Keratinocyte (primary cell): ENCODE results near the gene WNT6. TPM values are rescaled to one million over a fixed set of nuclear protein-coding genes. Genes with fewer than 3 reads are reported as not detected.

Experiments used
- DNase-seq: peaks from one replicate; pipeline ENCODE4 v3.0.0-alpha.2; 2011; ENCODE audit warnings: low read depth, missing footprints, low spot score
- FAIRE-seq: peaks from 2 replicates; lab custom pipeline; 2011; peaks lifted over from hg19 to GRCh38; lab: Jason Lieb, UNC
- H2AFZ ChIP-seq: 2 replicates; pipeline ENCODE4 v1.6.0; 2012; ENCODE audit warnings: low read length, control low read depth, inconsistent platforms; ENCODE audit not compliant: control insufficient read depth
- H3K27ac ChIP-seq: 2 replicates; pipeline ENCODE4 v1.5.1; 2011; ENCODE audit warnings: low read length; ENCODE audit not compliant: control insufficient read depth, insufficient read depth
- H3K27me3 ChIP-seq: 3 replicates; pipeline ENCODE4 v1.6.0; 2011; ENCODE audit warnings: low read length; ENCODE audit not compliant: control insufficient read depth, insufficient read depth; ENCODE audit errors: extremely low read depth
- H3K36me3 ChIP-seq, 2 experiments: 2 replicates in 1 of 2; 3 replicates in 1 of 2; pipeline ENCODE4 v1.5.1; 2011; ENCODE audit warnings: low read length in 2 of 2, mild to moderate bottlenecking in 1 of 2; ENCODE audit not compliant: control insufficient read depth in 2 of 2, insufficient read depth in 2 of 2; ENCODE audit errors: extremely low read depth in 1 of 2
- H3K4me1 ChIP-seq: 3 replicates; pipeline ENCODE4 v1.5.1; 2011; ENCODE audit warnings: low read length; ENCODE audit not compliant: control insufficient read depth, insufficient read depth; ENCODE audit errors: extremely low read depth
- H3K4me2 ChIP-seq: 3 replicates; pipeline ENCODE4 v1.6.0; 2011; ENCODE audit warnings: low read depth, low read length; ENCODE audit not compliant: control insufficient read depth, insufficient read depth; ENCODE audit errors: extremely low read depth
- H3K4me3 ChIP-seq, 3 experiments: fragments of 200-600 bp in 1 of 3; sonication (generic) in 1 of 3; 2 replicates in 2 of 3; 3 replicates in 1 of 3; pipeline ENCODE4 v1.5.1; 2011 to 2016; ENCODE audit warnings: low read length in 3 of 3, mild to moderate bottlenecking in 3 of 3, control low read depth in 2 of 3, inconsistent platforms in 1 of 3, low read depth in 1 of 3, mixed read lengths in 1 of 3, mixed run types in 1 of 3, moderate library complexity in 1 of 3; ENCODE audit not compliant: control insufficient read depth in 2 of 3, insufficient read depth in 2 of 3; ENCODE audit errors: extremely low read depth in 1 of 3
- H3K79me2 ChIP-seq: 2 replicates; pipeline ENCODE4 v1.6.0; 2012; ENCODE audit warnings: low read length; ENCODE audit not compliant: control insufficient read depth, insufficient read depth
- H3K9ac ChIP-seq: 3 replicates; pipeline ENCODE4 v1.6.0; 2011; ENCODE audit warnings: low read length; ENCODE audit not compliant: control insufficient read depth, insufficient read depth; ENCODE audit errors: extremely low read depth
- H3K9me1 ChIP-seq: 3 replicates; pipeline ENCODE4 v1.6.0; 2011; ENCODE audit warnings: low read length; ENCODE audit not compliant: control insufficient read depth, insufficient read depth; ENCODE audit errors: extremely low read depth
- H3K9me3 ChIP-seq: 2 replicates; pipeline ENCODE4 v1.5.1; 2012; ENCODE audit warnings: low read depth, low read length; ENCODE audit not compliant: control insufficient read depth
- H4K20me1 ChIP-seq: 3 replicates; pipeline ENCODE4 v1.6.0; 2011; ENCODE audit warnings: low read length; ENCODE audit not compliant: control insufficient read depth, insufficient read depth; ENCODE audit errors: extremely low read depth
- CTCF ChIP-seq, 3 experiments: IDR thresholded peaks in 1 of 3; conservative IDR thresholded peaks in 1 of 3; optimal IDR thresholded peaks in 1 of 3; 2 replicates in 2 of 3; 3 replicates in 1 of 3; pipeline versions ENCODE3 to v1.5.1; 2011; ENCODE audit warnings: low read length in 3 of 3, mild to moderate bottlenecking in 3 of 3, moderate library complexity in 2 of 3, control low read depth in 1 of 3, inconsistent platforms in 1 of 3; ENCODE audit not compliant: insufficient read depth in 2 of 3; ENCODE audit errors: extremely low read depth in 1 of 3
- EZH2 ChIP-seq: IDR thresholded peaks from one replicate; pipeline ENCODE4 v1.6.1; 2012; ENCODE audit warnings: inconsistent platforms, mild to moderate bottlenecking, low read length, moderate library complexity
- dilution Hi-C: fragments of 300-500 bp; cut with MboI; formaldehyde crosslinking; loops from one replicate; pipeline ENCODE4 v1.7.0; 2020; ENCODE audit warnings: low sequenced_read_pairs; ENCODE audit not compliant: extremely low pct_ligation_motif_present
- polyA plus RNA-seq, 5 experiments: library from polyadenylated mRNA; depleted of rRNA in 3 of 5; stranded (reverse) in 3 of 5; stranded (forward) in 1 of 5; unstranded in 1 of 5; fragments of >200 nt; gene quantifications; 1 replicate in 1 of 5; 2 replicates in 3 of 5; 3 replicates in 1 of 5; pipeline versions ENCODE4 v1.2.1 to v1.2.3, GENCODE V29; 2011 to 2012; ENCODE audit warnings: missing spikeins in 2 of 5, low read depth in 1 of 5, low replicate concordance in 1 of 5

WNT6 gene
- polyA plus RNA-seq, 1 donor (not counting 4 experiments of a cell fraction or from before 2014, with no cell fraction given), result not detected

- Histone ChIP-seq H3K9me3 (no peaks in the 10 kb centered on the region), H3K79me2 (no peaks in the 10 kb centered on the region), H3K27ac (no peak overlapping the region), H3K4me1 (no peaks in the 10 kb centered on the region), H3K27me3 (peaks cover 10% of the 10 kb centered on the region), H3K4me3 (no peak overlapping the region), H3K36me3 (no peaks in the 10 kb centered on the region), H3K4me2 (no peak overlapping the region), H3K9me1 (no peaks in the 10 kb centered on the region), H4K20me1 (no peaks in the 10 kb centered on the region), H3K9ac (no peak overlapping the region), H2AFZ (no peak overlapping the region)
- dilution Hi-C loops, result no loop called here
- no peak for TF ChIP-seq EZH2
- no peak for DNase-seq
- FAIRE-seq, result no peak
These were observed 37.9 kb upstream of the WNT6 start for GRCh38 chr2:218821605-218822211.

GRCh38 chr2:218822622-218823021 lies 37.0 kb upstream of the WNT6 start:
- Histone ChIP-seq H3K4me1 (no peaks in the 10 kb centered on the region), H3K9ac (no peak overlapping the region), H3K27me3 (peaks cover 10% of the 10 kb centered on the region), H3K27ac (no peak overlapping the region), H4K20me1 (no peaks in the 10 kb centered on the region), H3K4me3 (no peak overlapping the region), H3K4me2 (no peak overlapping the region), H3K9me3 (no peaks in the 10 kb centered on the region), H2AFZ (no peak overlapping the region), H3K79me2 (no peaks in the 10 kb centered on the region), H3K9me1 (no peaks in the 10 kb centered on the region), H3K36me3 (no peaks in the 10 kb centered on the region)
- dilution Hi-C loops, result no loop called here
- FAIRE-seq (no peak), DNase-seq (no peak)
- TF ChIP-seq EZH2 (no peak), CTCF (optimal IDR thresholded peaks at IDR 0.05 in 1 of 3, IDR thresholded peaks at IDR 0.05 in 1 of 3, conservative IDR thresholded peaks at IDR 0.05 in 1 of 3; ENCODE audit: extremely low read depth in 1 of 3, insufficient read depth in 2 of 3, low read length in 3 of 3) (no peak)
